ENCODE data around the gene SLC7A10.

The SLC7A10 gene

DNA sequence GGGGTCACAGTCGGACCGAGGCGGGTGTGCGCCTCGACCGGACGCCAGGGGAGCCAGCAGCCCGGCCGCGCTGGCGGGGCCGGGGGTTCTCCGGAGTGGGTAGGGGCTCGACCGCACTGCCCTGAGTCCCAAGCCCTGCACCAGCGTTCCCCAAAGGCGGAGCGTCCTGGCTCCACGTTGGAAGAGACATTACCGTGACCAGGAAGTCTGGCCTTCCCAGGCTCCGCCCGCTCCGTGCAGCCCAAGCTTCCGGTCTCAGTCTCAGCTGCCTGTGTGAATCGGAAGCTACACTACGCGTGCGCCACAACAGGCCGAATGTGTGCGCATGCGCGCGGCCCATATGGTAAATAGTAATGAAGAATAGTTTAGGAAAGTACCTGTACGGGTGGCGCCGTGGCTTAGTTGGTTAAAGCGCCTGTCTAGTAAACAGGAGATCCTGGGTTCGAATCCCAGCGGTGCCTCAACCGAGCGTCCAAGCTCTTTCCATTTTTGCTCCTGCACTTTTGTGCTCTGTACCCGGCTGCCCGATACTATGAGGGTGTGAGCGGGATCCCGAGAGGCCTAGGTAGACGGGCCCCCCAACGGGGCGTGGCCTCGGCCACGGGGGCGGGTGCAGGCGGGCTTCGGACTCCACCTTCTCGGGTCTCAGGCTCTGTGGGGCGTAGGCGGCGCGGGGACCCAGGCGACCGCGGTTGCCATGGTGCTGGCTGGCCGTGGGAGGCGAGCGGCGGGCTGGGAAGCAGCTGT, 48.8 kb downstream of the SLC7A10 start:
- Histone ChIP-seq H3K9ac (ENCODE audit: low read depth, low read length) (peak overlapping the region; percentile 98), H4K20me1 (ENCODE audit: insufficient read depth, low read length) (no peaks in the 10 kb centered on the region), H3K79me2 (ENCODE audit: insufficient read depth, low read length) (peaks cover 10% of the 10 kb centered on the region), H3K4me3 (ENCODE audit: low read depth in 1 of 2, low read length in 2 of 2) (peak overlapping the region; percentile 65 to 88), H3K4me2 (ENCODE audit: insufficient read depth, low read length) (peak overlapping the region; percentile 89), H3K27ac (ENCODE audit: low read length) (peak overlapping the region; percentile 92), H3K36me3 (ENCODE audit: insufficient read depth, low read length) (no peaks in the 10 kb centered on the region; the same call in 1 of the 2 replicates), H3K9me3 (ENCODE audit: insufficient read depth, low read length, severe bottlenecking) (no peaks in the 10 kb centered on the region), H3K27me3 (ENCODE audit: insufficient read depth, low read length, poor library complexity) (no peaks in the 10 kb centered on the region), H2AFZ (ENCODE audit: low read depth, low read length) (peak overlapping the region; percentile 95), H3K4me1 (ENCODE audit: insufficient read depth, low read length) (peaks cover 41% of the 10 kb centered on the region)
- no peak for TF ChIP-seq EZH2 (IDR thresholded peaks at IDR 0.05; ENCODE audit: borderline replicate concordance, low read depth, low read length, severe bottlenecking)
- TF ChIP-seq, protein P1, sequence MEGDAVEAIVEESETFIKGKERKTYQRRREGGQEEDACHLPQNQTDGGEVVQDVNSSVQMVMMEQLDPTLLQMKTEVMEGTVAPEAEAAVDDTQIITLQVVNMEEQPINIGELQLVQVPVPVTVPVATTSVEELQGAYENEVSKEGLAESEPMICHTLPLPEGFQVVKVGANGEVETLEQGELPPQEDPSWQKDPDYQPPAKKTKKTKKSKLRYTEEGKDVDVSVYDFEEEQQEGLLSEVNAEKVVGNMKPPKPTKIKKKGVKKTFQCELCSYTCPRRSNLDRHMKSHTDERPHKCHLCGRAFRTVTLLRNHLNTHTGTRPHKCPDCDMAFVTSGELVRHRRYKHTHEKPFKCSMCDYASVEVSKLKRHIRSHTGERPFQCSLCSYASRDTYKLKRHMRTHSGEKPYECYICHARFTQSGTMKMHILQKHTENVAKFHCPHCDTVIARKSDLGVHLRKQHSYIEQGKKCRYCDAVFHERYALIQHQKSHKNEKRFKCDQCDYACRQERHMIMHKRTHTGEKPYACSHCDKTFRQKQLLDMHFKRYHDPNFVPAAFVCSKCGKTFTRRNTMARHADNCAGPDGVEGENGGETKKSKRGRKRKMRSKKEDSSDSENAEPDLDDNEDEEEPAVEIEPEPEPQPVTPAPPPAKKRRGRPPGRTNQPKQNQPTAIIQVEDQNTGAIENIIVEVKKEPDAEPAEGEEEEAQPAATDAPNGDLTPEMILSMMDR (IDR thresholded peaks at IDR 0.05; ENCODE audit: borderline replicate concordance, extremely low read depth, low read length, poor library complexity, severe bottlenecking), result no peak
- peak; percentile 96 for DNase-seq
- peak; percentile 88 for ATAC-seq (ENCODE audit: insufficient read depth, low read depth)

GRCh38 chr19:33175886-33176669, 49.6 kb downstream of the SLC7A10 start:
- H3K27ac ChIP-seq (ENCODE audit: low read length), result peak overlapping the region; percentile 92
- H4K20me1 ChIP-seq (ENCODE audit: insufficient read depth, low read length), result no peaks in the 10 kb centered on the region
- DNase-seq (peak; percentile 37), ATAC-seq (ENCODE audit: insufficient read depth, low read depth) (no peak)
- TF ChIP-seq EZH2 (IDR thresholded peaks at IDR 0.05; ENCODE audit: borderline replicate concordance, low read depth, low read length, severe bottlenecking), result no peak
- TF ChIP-seq, protein P1 (IDR thresholded peaks at IDR 0.05; ENCODE audit: borderline replicate concordance, extremely low read depth, low read length, poor library complexity, severe bottlenecking), result peak; percentile 23
- peaks cover 41% of the 10 kb centered on the region for H3K4me1 ChIP-seq (ENCODE audit: insufficient read depth, low read length)
- H3K9ac ChIP-seq (ENCODE audit: low read depth, low read length), result peak overlapping the region; percentile 98
- no peaks in the 10 kb centered on the region for H3K27me3 ChIP-seq (ENCODE audit: insufficient read depth, low read length, poor library complexity)
- no peaks in the 10 kb centered on the region; the same call in 1 of the 2 replicates for H3K36me3 ChIP-seq (ENCODE audit: insufficient read depth, low read length)
- H3K9me3 ChIP-seq (ENCODE audit: insufficient read depth, low read length, severe bottlenecking), result no peaks in the 10 kb centered on the region
- H3K4me2 ChIP-seq (ENCODE audit: insufficient read depth, low read length), result peak overlapping the region; percentile 89
- H3K79me2 ChIP-seq (ENCODE audit: insufficient read depth, low read length), result peaks cover 10% of the 10 kb centered on the region
- peak overlapping the region; percentile 95 for H2AFZ ChIP-seq (ENCODE audit: low read depth, low read length)
- H3K4me3 ChIP-seq (ENCODE audit: low read depth in 1 of 2, low read length in 2 of 2), result peak overlapping the region; percentile 65 to 88

DNA sequence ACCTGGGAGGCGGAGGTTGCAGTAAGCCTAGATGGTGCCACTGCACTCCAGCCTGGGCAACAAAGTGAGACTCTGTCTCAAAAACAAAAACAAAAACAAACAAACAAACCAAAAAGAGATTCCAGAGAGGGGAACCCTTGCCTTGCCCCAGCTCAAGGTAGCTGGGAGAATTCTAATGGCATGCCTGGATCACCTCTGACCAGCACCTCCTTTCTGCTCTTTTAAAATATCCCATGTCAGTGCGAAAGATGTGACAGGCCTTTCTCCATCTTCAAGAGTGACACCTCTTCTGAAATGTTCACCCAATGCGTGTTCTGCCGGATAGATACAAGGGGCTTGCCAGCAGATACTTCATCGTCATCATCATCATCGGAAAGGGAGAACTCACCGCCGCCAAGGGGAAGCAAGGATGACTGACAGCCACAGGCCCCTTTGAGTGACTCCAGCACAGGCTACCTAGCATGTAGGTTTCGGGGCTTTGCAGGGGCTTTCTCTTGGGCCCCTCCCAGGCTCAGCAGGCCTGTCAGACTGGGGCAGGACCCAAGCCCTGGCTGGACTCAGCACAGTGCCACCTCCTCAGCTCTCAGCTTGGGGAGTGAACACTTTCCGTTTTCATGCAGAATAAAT, 50.4 kb downstream of the SLC7A10 start:
- Histone ChIP-seq H3K4me1 (ENCODE audit: insufficient read depth, low read length) (peaks cover 41% of the 10 kb centered on the region), H3K79me2 (ENCODE audit: insufficient read depth, low read length) (peaks cover 10% of the 10 kb centered on the region), H3K27ac (ENCODE audit: low read length) (no peak overlapping the region), H3K4me2 (ENCODE audit: insufficient read depth, low read length) (peak overlapping the region; percentile 89), H4K20me1 (ENCODE audit: insufficient read depth, low read length) (no peaks in the 10 kb centered on the region), H3K4me3 (ENCODE audit: low read depth in 1 of 2, low read length in 2 of 2) (peak overlapping the region in 1 of 2 experiments; percentile 88; a peak in 2 of 4 replicates), H3K27me3 (ENCODE audit: insufficient read depth, low read length, poor library complexity) (no peaks in the 10 kb centered on the region), H3K9me3 (ENCODE audit: insufficient read depth, low read length, severe bottlenecking) (no peaks in the 10 kb centered on the region), H3K9ac (ENCODE audit: low read depth, low read length) (peak overlapping the region; percentile 98; the same call in 1 of the 2 replicates), H2AFZ (ENCODE audit: low read depth, low read length) (no peak overlapping the region), H3K36me3 (ENCODE audit: insufficient read depth, low read length) (no peaks in the 10 kb centered on the region; the same call in 1 of the 2 replicates)
- DNase-seq (no peak), ATAC-seq (ENCODE audit: insufficient read depth, low read depth) (no peak)
- TF ChIP-seq, protein P1 (IDR thresholded peaks at IDR 0.05; ENCODE audit: borderline replicate concordance, extremely low read depth, low read length, poor library complexity, severe bottlenecking), result no peak
- no peak for TF ChIP-seq EZH2 (IDR thresholded peaks at IDR 0.05; ENCODE audit: borderline replicate concordance, low read depth, low read length, severe bottlenecking)
